Right lobe of liver (tissue), 4 donors: ENCODE data around the gene MYPOP.

Source experiments
- POLR2A ChIP-seq: fragments of 450-650 bp; IDR thresholded peaks from one replicate; pipeline ENCODE4 v1.6.1; 2017; ENCODE audit warnings: antibody characterized with exemption, mild to moderate bottlenecking
- TF ChIP-seq, protein P1 (sequence below), 4 donors: fragments of 200-600 bp in 3 of 4; fragments of 450-650 bp in 1 of 4; IDR thresholded peaks; one replicate each; pipeline versions ENCODE4 v1.5.1 to v1.8.0; 2016 to 2022; ENCODE audit warnings: antibody characterized with exemption in 4 of 4, mild to moderate bottlenecking in 2 of 4
- donor health status: DM: no; HTN: no; CAD: no.
- donor health status: DM: no; HTN: no; CAD: no.
- donor health status: DM: no; HTN: yes; CAD: no.

GRCh38 chr19:45870798-45871197 lies 31.6 kb downstream of the MYPOP start:
- no peak for TF ChIP-seq POLR2A
- TF ChIP-seq, protein P1, sequence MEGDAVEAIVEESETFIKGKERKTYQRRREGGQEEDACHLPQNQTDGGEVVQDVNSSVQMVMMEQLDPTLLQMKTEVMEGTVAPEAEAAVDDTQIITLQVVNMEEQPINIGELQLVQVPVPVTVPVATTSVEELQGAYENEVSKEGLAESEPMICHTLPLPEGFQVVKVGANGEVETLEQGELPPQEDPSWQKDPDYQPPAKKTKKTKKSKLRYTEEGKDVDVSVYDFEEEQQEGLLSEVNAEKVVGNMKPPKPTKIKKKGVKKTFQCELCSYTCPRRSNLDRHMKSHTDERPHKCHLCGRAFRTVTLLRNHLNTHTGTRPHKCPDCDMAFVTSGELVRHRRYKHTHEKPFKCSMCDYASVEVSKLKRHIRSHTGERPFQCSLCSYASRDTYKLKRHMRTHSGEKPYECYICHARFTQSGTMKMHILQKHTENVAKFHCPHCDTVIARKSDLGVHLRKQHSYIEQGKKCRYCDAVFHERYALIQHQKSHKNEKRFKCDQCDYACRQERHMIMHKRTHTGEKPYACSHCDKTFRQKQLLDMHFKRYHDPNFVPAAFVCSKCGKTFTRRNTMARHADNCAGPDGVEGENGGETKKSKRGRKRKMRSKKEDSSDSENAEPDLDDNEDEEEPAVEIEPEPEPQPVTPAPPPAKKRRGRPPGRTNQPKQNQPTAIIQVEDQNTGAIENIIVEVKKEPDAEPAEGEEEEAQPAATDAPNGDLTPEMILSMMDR (IDR thresholded peaks at IDR 0.05): no peak
